B cell (primary cell): Measurements from ENCODE around the gene KTI12. TPM values are rescaled to one million over a fixed set of nuclear protein-coding genes. Genes with fewer than 3 reads are reported as not detected.
"Not testable (repeated sequence)": the region's sequence is repeated elsewhere in the genome, so short reads cannot be mapped to it uniquely, and the experiment has no call there.

Experiments used
- ATAC-seq: fragments of 200-7000 bp; cut with Tn5 transposase; one replicate; pipeline ENCODE4 v1.10.0; 2021; ENCODE audit warnings: low read depth, mild to moderate bottlenecking, moderate number of reproducible peaks, moderate library complexity
- CTCF ChIA-PET: fragments of 350-600 bp; sonication (Branson Sonifier 250); formaldehyde crosslinking; loops from one replicate; lab custom pipeline; 2021; ENCODE audit warnings: antibody characterized with exemption, inconsistent platforms; lab: Charles Lee
- POLR2A ChIA-PET: fragments of 350-600 bp; sonication (Branson Sonifier 250); formaldehyde crosslinking; loops from one replicate; lab custom pipeline; 2021; ENCODE audit warnings: antibody characterized with exemption; lab: Charles Lee
- DNase-seq: peaks from one replicate; pipeline ENCODE4 v3.0.0; 2013
- H2AFZ ChIP-seq: 2 replicates; pipeline ENCODE4 v1.6.1; 2012; ENCODE audit warnings: mild to moderate bottlenecking, low read depth, low read length; ENCODE audit not compliant: insufficient read depth, poor library complexity, severe bottlenecking
- H3K27ac ChIP-seq, 2 donors: 1 replicate in 1 of 2; 2 replicates in 1 of 2; pipeline ENCODE4 v1.5.1; 2012 to 2013; ENCODE audit warnings: low read length in 2 of 2, mild to moderate bottlenecking in 2 of 2, moderate library complexity in 1 of 2
- H3K27me3 ChIP-seq, 4 experiments: fragments of 200-600 bp in 1 of 4; sonication (generic) in 1 of 4; replicated peaks in 1 of 4; 1 replicate in 2 of 4; 2 replicates in 2 of 4; pipeline versions ENCODE4 v1.6.1 to v1.7.0; 2013 to 2016; ENCODE audit warnings: low read length in 3 of 4, mild to moderate bottlenecking in 2 of 4, mixed read lengths in 1 of 4, moderate library complexity in 1 of 4; ENCODE audit not compliant: insufficient read depth in 4 of 4, control insufficient read depth in 3 of 4; ENCODE audit errors: control extremely low read depth in 1 of 4
- H3K36me3 ChIP-seq, 2 experiments: replicated peaks in 1 of 2; 1 replicate in 1 of 2; 2 replicates in 1 of 2; pipeline versions ENCODE4 v1.6.1 to v1.7.1; 2013; ENCODE audit warnings: low read length in 1 of 2; ENCODE audit not compliant: insufficient read depth in 2 of 2, control insufficient read depth in 1 of 2; ENCODE audit errors: control extremely low read depth in 1 of 2, extremely low read depth in 1 of 2
- H3K4me1 ChIP-seq, 2 donors: fragments of 200-600 bp in 1 of 2; sonication (generic) in 1 of 2; 1 replicate in 1 of 2; 2 replicates in 1 of 2; pipeline versions ENCODE4 v1.5.1 to v1.6.1; 2013 to 2017; ENCODE audit warnings: low read length in 2 of 2; ENCODE audit not compliant: control insufficient read depth in 2 of 2, insufficient read depth in 2 of 2
- H3K4me2 ChIP-seq: replicated peaks from 2 replicates; pipeline ENCODE3; 2012; ENCODE audit warnings: mild to moderate bottlenecking, low read depth, low read length; ENCODE audit not compliant: poor library complexity, severe bottlenecking
- H3K4me3 ChIP-seq, 5 experiments: fragments of 200-600 bp in 1 of 5; sonication (generic) in 1 of 5; 1 replicate in 3 of 5; 2 replicates in 2 of 5; pipeline versions ENCODE4 v1.5.1 to v1.7.0; 2011 to 2016; ENCODE audit warnings: low read length in 4 of 5, mild to moderate bottlenecking in 4 of 5, low read depth in 2 of 5, control low read depth in 1 of 5, moderate library complexity in 1 of 5; ENCODE audit not compliant: insufficient read depth in 1 of 5; ENCODE audit errors: control extremely low read depth in 1 of 5, extremely low read depth in 1 of 5
- H3K79me2 ChIP-seq: fragments of 200-600 bp; sonication (generic); one replicate; pipeline ENCODE4 v1.6.0; 2016; ENCODE audit warnings: low read length; ENCODE audit not compliant: control insufficient read depth, insufficient read depth
- H3K9ac ChIP-seq: fragments of 200-600 bp; sonication (generic); 2 replicates; pipeline ENCODE4 v1.6.1; 2017; ENCODE audit warnings: mild to moderate bottlenecking, low read length, moderate library complexity
- H3K9me3 ChIP-seq, 3 donors: one replicate each; pipeline versions ENCODE4 v1.6.1 to v1.7.1; 2013; ENCODE audit warnings: low read length in 2 of 3; ENCODE audit not compliant: control insufficient read depth in 2 of 3, insufficient read depth in 1 of 3; ENCODE audit errors: control extremely low read depth in 1 of 3
- H4K20me1 ChIP-seq: 2 replicates; pipeline ENCODE4 v1.6.0; 2012; ENCODE audit warnings: mild to moderate bottlenecking, low read length; ENCODE audit not compliant: insufficient read depth, control insufficient read depth, poor library complexity, severe bottlenecking
- H3K27ac Mint-ChIP-seq: one replicate; pipeline ENCODE4 v1.8.0; 2021; ENCODE audit warnings: mixed read lengths
- H3K27me3 Mint-ChIP-seq: one replicate; pipeline ENCODE4 v1.8.0; 2021; ENCODE audit warnings: mixed read lengths
- H3K4me1 Mint-ChIP-seq: one replicate; pipeline ENCODE4 v1.8.0; 2021; ENCODE audit warnings: mixed read lengths
- H3K4me3 Mint-ChIP-seq: one replicate; pipeline ENCODE4 v1.8.0; 2021; ENCODE audit warnings: mixed read lengths
- H3K9me3 Mint-ChIP-seq: one replicate; pipeline ENCODE4 v1.8.0; 2022; ENCODE audit warnings: mixed read lengths; ENCODE audit not compliant: insufficient read depth
- CTCF ChIP-seq: fragments of 200-600 bp; IDR thresholded peaks from one replicate; pipeline ENCODE4 v1.8.0; 2022; ENCODE audit warnings: antibody characterized with exemption, mild to moderate bottlenecking
- EZH2 ChIP-seq: IDR thresholded peaks from 2 replicates; pipeline ENCODE4 v1.6.1; 2012; ENCODE audit warnings: borderline replicate concordance, low read depth, mild to moderate bottlenecking, moderate library complexity, low read length; ENCODE audit not compliant: insufficient read depth, poor library complexity, severe bottlenecking
- WGBS: methylation state at CpG from one replicate; pipeline ENCODE4 v1.1.5; 2013; ENCODE audit warnings: missing lambda C conversion rate; ENCODE audit not compliant: insufficient coverage; 5-methylcytosine and 5-hydroxymethylcytosine counted together
- intact Hi-C: fragments of 100-400 bp; cut with micrococcal nuclease; formaldehyde crosslinking; loops from one replicate; pipeline ENCODE4 v1.10.0; 2022
- polyA plus RNA-seq: library from polyadenylated mRNA; depleted of rRNA; stranded (reverse); fragments of >200 nt; gene quantifications from 2 replicates; pipeline ENCODE4 v1.2.3, GENCODE V29; 2012
- total RNA-seq, 2 donors: library from RNA; stranded (reverse); fragments of 120-200 nt in 1 of 2; gene quantifications; 1 replicate in 1 of 2; 2 replicates in 1 of 2; pipeline versions ENCODE4 v1.2.3 to v1.2.4, GENCODE V29; 2013 to 2022

Gene KTI12
- total and polyA plus RNA-seq, 2 donors (not counting 1 experiment from before 2014, with no cell fraction given): 14.7 to 22.5 TPM

DNA sequence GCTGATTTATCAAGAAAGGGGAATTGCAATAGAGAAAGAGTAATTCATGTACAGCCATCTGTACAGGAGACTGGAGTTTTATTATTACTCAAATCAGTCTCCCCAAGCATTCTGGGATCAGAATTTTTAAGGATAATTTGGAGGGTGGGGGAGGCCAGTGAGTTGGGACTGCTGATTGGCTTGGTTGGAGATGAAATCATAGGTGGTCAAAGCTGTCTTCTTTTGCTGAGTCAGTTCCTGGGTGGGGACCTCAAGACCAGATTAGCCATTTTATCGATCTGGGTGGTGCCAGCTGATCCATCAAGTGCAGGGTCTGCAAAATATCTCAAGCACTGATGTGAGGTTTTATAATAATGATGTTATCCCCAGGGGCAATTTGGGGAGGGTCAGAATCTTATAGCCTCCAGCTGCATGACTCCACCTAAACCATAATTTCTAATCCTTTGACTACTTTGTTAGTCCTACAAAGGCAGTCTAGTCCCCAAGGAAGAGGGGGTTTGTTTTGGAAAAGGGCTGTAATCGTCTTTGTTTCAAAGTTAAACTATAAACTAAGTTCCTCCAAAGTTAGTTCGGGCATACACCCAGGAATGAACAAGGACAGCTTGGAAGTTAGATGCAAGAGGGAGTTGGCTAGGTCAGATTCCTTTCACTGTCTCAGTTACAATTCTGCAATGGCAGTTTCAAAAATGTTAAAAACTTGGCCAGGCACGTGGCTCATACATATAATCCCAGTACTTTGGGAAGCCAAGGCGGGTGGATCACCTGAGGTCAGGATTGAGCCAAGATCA, 26.2 kb downstream of the KTI12 start:
- CTCF ChIA-PET: interaction anchor here (1.5 kb wide), 1 partner anchor 110 kb away, joined by 6 read pairs; no protein-coding TSS in a partner anchor
- H3K36me3 ChIP-seq: no peaks in the 10 kb centered on the region
- no peaks in the 10 kb centered on the region for H3K9me3 ChIP-seq
- H3K9me3 Mint-ChIP-seq: no peaks in the 10 kb centered on the region
- no peak overlapping the region for H3K9ac ChIP-seq
- H4K20me1 ChIP-seq: no peaks in the 10 kb centered on the region
- peaks cover 0 to 11% (median 0%) of the 10 kb centered on the region in 4 experiments for H3K27me3 ChIP-seq
- H3K4me3 Mint-ChIP-seq: no peak overlapping the region
- WGBS: 77% methylated on average over 2 of the region's 5 CpGs
- no peak overlapping the region for H2AFZ ChIP-seq
- peaks cover 26% of the 10 kb centered on the region for H3K27me3 Mint-ChIP-seq
- no peak overlapping the region for H3K27ac Mint-ChIP-seq
- H3K4me2 ChIP-seq: no peak overlapping the region
- no peaks in the 10 kb centered on the region for H3K4me1 Mint-ChIP-seq
- ATAC-seq (no peak), DNase-seq (no peak)
- no peaks in the 10 kb centered on the region for H3K4me1 ChIP-seq
- intact Hi-C loops: no loop called here
- no peak for TF ChIP-seq CTCF
- no peak for TF ChIP-seq EZH2
- POLR2A ChIA-PET: no interaction called here
- no peak overlapping the region for H3K4me3 ChIP-seq
- H3K79me2 ChIP-seq: no peaks in the 10 kb centered on the region
- no peak overlapping the region for H3K27ac ChIP-seq

DNA sequence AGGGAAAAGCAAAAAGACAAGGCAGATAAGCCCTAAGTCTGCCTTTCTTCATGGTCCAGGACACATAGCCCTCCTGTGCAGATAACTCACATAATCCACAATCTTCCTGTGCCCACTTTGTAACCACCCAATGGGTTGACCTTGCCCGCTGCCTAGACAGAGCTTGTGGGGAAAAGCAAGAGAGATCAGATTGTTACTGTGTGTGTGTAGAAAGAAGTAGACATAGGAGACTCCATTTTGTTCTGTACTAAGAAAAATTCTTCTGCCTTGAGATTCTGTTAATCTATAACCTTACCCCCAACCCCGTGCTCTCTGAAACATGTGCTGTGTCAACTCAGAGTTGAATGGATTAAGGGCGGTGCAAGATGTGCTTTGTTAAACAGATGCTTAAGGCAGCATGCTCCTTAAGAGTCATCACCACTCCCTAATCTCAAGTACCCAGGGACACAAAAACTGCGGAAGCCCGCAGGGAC, 27.5 kb downstream of the KTI12 start:
- H3K27ac ChIP-seq, H3K4me1 ChIP-seq, H3K9ac ChIP-seq, H3K4me1 Mint-ChIP-seq, H3K4me3 ChIP-seq, H3K9me3 Mint-ChIP-seq, H3K4me2 ChIP-seq, H3K36me3 ChIP-seq, intact Hi-C loops, H4K20me1 ChIP-seq, ATAC-seq, H3K79me2 ChIP-seq, DNase-seq, H3K9me3 ChIP-seq, H2AFZ ChIP-seq, H3K27ac Mint-ChIP-seq, POLR2A ChIA-PET, H3K4me3 Mint-ChIP-seq: not testable (repeated sequence)
- H3K27me3 ChIP-seq: peaks cover 0 to 11% (median 0%) of the 10 kb centered on the region in 4 experiments
- WGBS: no CpG with 5 or more reads among the region's 5 CpGs
- H3K27me3 Mint-ChIP-seq: peaks cover 28% of the 10 kb centered on the region
- CTCF ChIA-PET: interaction anchor here (3.2 kb wide), 1 partner anchor 109 kb away, joined by 20 read pairs; no protein-coding TSS in a partner anchor

GRCh38 chr1:52005548-52005947, 28.1 kb downstream of the KTI12 start:
- 70% methylated on average over 2 of the region's 3 CpGs for WGBS
- H3K4me3 Mint-ChIP-seq, H3K27ac ChIP-seq, H3K4me3 ChIP-seq, H3K4me1 Mint-ChIP-seq, POLR2A ChIA-PET, H3K9me3 ChIP-seq, H3K27ac Mint-ChIP-seq, H3K79me2 ChIP-seq, intact Hi-C loops, H4K20me1 ChIP-seq, H3K4me2 ChIP-seq, H2AFZ ChIP-seq, H3K4me1 ChIP-seq, H3K36me3 ChIP-seq, H3K9ac ChIP-seq, H3K9me3 Mint-ChIP-seq, ATAC-seq, DNase-seq: not testable (repeated sequence)
- H3K27me3 Mint-ChIP-seq: peaks cover 28% of the 10 kb centered on the region
- H3K27me3 ChIP-seq: peaks cover 0 to 11% (median 0%) of the 10 kb centered on the region in 4 experiments
- CTCF ChIA-PET: interaction anchor here (3.2 kb wide), 1 partner anchor 108 kb away, joined by 20 read pairs; no protein-coding TSS in a partner anchor
